Measurements from ENCODE around the gene MPST. TPM values are rescaled to one million over a fixed set of nuclear protein-coding genes. Genes with fewer than 3 reads are reported as not detected.

MPST gene
- total RNA-seq, 2 experiments from 2014 or later = 28.5 to 33.6 TPM

GRCh38 chr22:37007651-37008050 is 11.9 kb upstream of the MPST start:
- CTCF ChIA-PET = interaction anchor here (1.5 to 2.0 kb wide), 2 partner anchors 13 to 14 kb away, joined by 4 to 8 read pairs; no protein-coding TSS in a partner anchor
- Mint-ChIP-seq H3K4me3 (no peak overlapping the region), H3K27me3 (ENCODE audit: low read depth) (peaks cover 43% of the 10 kb centered on the region), H3K36me3 (ENCODE audit: low read depth) (peaks cover 5% of the 10 kb centered on the region), H3K4me1 (ENCODE audit: low read depth) (no peaks in the 10 kb centered on the region), H3K9me3 (ENCODE audit: insufficient read depth) (no peaks in the 10 kb centered on the region), H3K27ac (no peak overlapping the region)
- ATAC-seq (no peak), DNase-seq (no peak)
- POLR2A ChIA-PET = no interaction called here

- peaks cover 5% of the 10 kb centered on the region for H3K36me3 Mint-ChIP-seq (ENCODE audit: low read depth)
- POLR2A ChIA-PET = no interaction called here
- peaks cover 39% of the 10 kb centered on the region for H3K27me3 Mint-ChIP-seq (ENCODE audit: low read depth)
- no peak overlapping the region for H3K4me3 Mint-ChIP-seq
- DNase-seq (no peak), ATAC-seq (no peak)
- H3K4me1 Mint-ChIP-seq (ENCODE audit: low read depth) = no peaks in the 10 kb centered on the region
- H3K27ac Mint-ChIP-seq = no peak overlapping the region
- CTCF ChIA-PET = interaction anchor here (1.1 to 2.0 kb wide), 4 partner anchors 12 to 31 kb away, joined by 3 to 8 read pairs (median 4); no protein-coding TSS in a partner anchor
- H3K9me3 Mint-ChIP-seq (ENCODE audit: insufficient read depth) = no peaks in the 10 kb centered on the region
Observed at GRCh38 chr22:37008365-37008764, 11.2 kb upstream of the MPST start.

GRCh38 chr22:37009490-37009889 is 10.1 kb upstream of the MPST start:
- no peak overlapping the region for H3K4me3 Mint-ChIP-seq
- H3K4me1 Mint-ChIP-seq (ENCODE audit: low read depth) = no peaks in the 10 kb centered on the region
- ChIA-PET POLR2A (interaction anchor here (0.6 kb wide), 1 partner anchor 423 kb away, joined by 5 read pairs; no protein-coding TSS in a partner anchor), CTCF (interaction anchor here (1.1 to 2.0 kb wide), 2 partner anchors 12 to 32 kb away, joined by 4 to 8 read pairs; no protein-coding TSS in a partner anchor)
- H3K27ac Mint-ChIP-seq = no peak overlapping the region
- ATAC-seq = no peak
- H3K36me3 Mint-ChIP-seq (ENCODE audit: low read depth) = peaks cover 5% of the 10 kb centered on the region
- H3K9me3 Mint-ChIP-seq (ENCODE audit: insufficient read depth) = no peaks in the 10 kb centered on the region
- no peak for DNase-seq
- H3K27me3 Mint-ChIP-seq (ENCODE audit: low read depth) = peaks cover 39% of the 10 kb centered on the region

GRCh38 chr22:37010174-37010573 is 9.4 kb upstream of the MPST start:
- Mint-ChIP-seq H3K4me3 (no peak overlapping the region), H3K36me3 (ENCODE audit: low read depth) (peaks cover 5% of the 10 kb centered on the region), H3K27ac (no peak overlapping the region), H3K27me3 (ENCODE audit: low read depth) (peaks cover 37% of the 10 kb centered on the region), H3K9me3 (ENCODE audit: insufficient read depth) (no peaks in the 10 kb centered on the region), H3K4me1 (ENCODE audit: low read depth) (no peaks in the 10 kb centered on the region)
- DNase-seq (no peak), ATAC-seq (no peak)
- ChIA-PET CTCF (interaction anchor here (1.5 kb wide), 1 partner anchor 10 kb away, joined by 3 read pairs; the partner anchor contains the start of gene MPST), POLR2A (no interaction called here)

- no peak for DNase-seq
Observed at GRCh38 chr22:37010976-37011375, 8.6 kb upstream of the MPST start.

GRCh38 chr22:37011472-37011871 is 8.1 kb upstream of the MPST start:
- Mint-ChIP-seq H3K4me3 (no peak overlapping the region), H3K36me3 (ENCODE audit: low read depth) (no peaks in the 10 kb centered on the region), H3K9me3 (ENCODE audit: insufficient read depth) (no peaks in the 10 kb centered on the region), H3K4me1 (ENCODE audit: low read depth) (no peaks in the 10 kb centered on the region), H3K27ac (no peak overlapping the region), H3K27me3 (ENCODE audit: low read depth) (peaks cover 29% of the 10 kb centered on the region)
- ATAC-seq (no peak), DNase-seq (no peak)
- ChIA-PET CTCF (interaction anchor here (1.0 to 1.5 kb wide), 2 partner anchors 9 to 19 kb away, joined by 3 read pairs; partner anchors contain the start of gene MPST), POLR2A (no interaction called here)

More at GRCh38 chr22:37010976-37011375, 8.6 kb upstream of the MPST start:
- H3K27me3 Mint-ChIP-seq (ENCODE audit: low read depth) = peaks cover 32% of the 10 kb centered on the region
- ChIA-PET CTCF (interaction anchor here (1.0 to 1.5 kb wide), 2 partner anchors 9 to 19 kb away, joined by 3 read pairs; partner anchors contain the start of gene MPST), POLR2A (no interaction called here)
- no peaks in the 10 kb centered on the region for H3K9me3 Mint-ChIP-seq (ENCODE audit: insufficient read depth)
- H3K4me3 Mint-ChIP-seq = no peak overlapping the region
- no peak overlapping the region for H3K27ac Mint-ChIP-seq
- H3K36me3 Mint-ChIP-seq (ENCODE audit: low read depth) = no peaks in the 10 kb centered on the region
- no peak for ATAC-seq
- H3K4me1 Mint-ChIP-seq (ENCODE audit: low read depth) = no peaks in the 10 kb centered on the region

- Mint-ChIP-seq H3K36me3 (ENCODE audit: low read depth) (no peaks in the 10 kb centered on the region), H3K4me3 (no peak overlapping the region), H3K27me3 (ENCODE audit: low read depth) (peaks cover 21% of the 10 kb centered on the region), H3K4me1 (ENCODE audit: low read depth) (no peaks in the 10 kb centered on the region), H3K27ac (no peak overlapping the region), H3K9me3 (ENCODE audit: insufficient read depth) (no peaks in the 10 kb centered on the region)
- CTCF ChIA-PET = no interaction called here
- DNase-seq (no peak), ATAC-seq (no peak)
- POLR2A ChIA-PET = no interaction called here
Observed at GRCh38 chr22:37012262-37012904, 7.2 kb upstream of the MPST start.

GRCh38 chr22:37012956-37013355 is 6.6 kb upstream of the MPST start:
- CTCF ChIA-PET = no interaction called here
- no peaks in the 10 kb centered on the region for H3K36me3 Mint-ChIP-seq (ENCODE audit: low read depth)

GRCh38 chr22:37014415-37014806 is 5.1 kb upstream of the MPST start:
- ChIA-PET CTCF (interaction anchor here (1.3 kb wide), 1 partner anchor 29 kb away, joined by 3 read pairs; no protein-coding TSS in a partner anchor), POLR2A (no interaction called here)
- no peak for ATAC-seq
- no peak overlapping the region for H3K4me3 Mint-ChIP-seq
- H3K27ac Mint-ChIP-seq = no peak overlapping the region
- no peaks in the 10 kb centered on the region for H3K9me3 Mint-ChIP-seq (ENCODE audit: insufficient read depth)
- H3K27me3 Mint-ChIP-seq (ENCODE audit: low read depth) = peaks cover 5% of the 10 kb centered on the region
- H3K4me1 Mint-ChIP-seq (ENCODE audit: low read depth) = peaks cover 6% of the 10 kb centered on the region
- no peaks in the 10 kb centered on the region for H3K36me3 Mint-ChIP-seq (ENCODE audit: low read depth)
- no peak for DNase-seq

More at GRCh38 chr22:37012956-37013355, 6.6 kb upstream of the MPST start:
- Mint-ChIP-seq H3K27ac (no peak overlapping the region), H3K27me3 (ENCODE audit: low read depth) (peaks cover 15% of the 10 kb centered on the region), H3K9me3 (ENCODE audit: insufficient read depth) (no peaks in the 10 kb centered on the region), H3K4me3 (no peak overlapping the region), H3K4me1 (ENCODE audit: low read depth) (no peaks in the 10 kb centered on the region)
- DNase-seq (no peak), ATAC-seq (no peak)
- POLR2A ChIA-PET = no interaction called here

- H3K27me3 Mint-ChIP-seq (ENCODE audit: low read depth) = no peaks in the 10 kb centered on the region
- ChIA-PET POLR2A (no interaction called here), CTCF (interaction anchor here (1.3 kb wide), 1 partner anchor 28 kb away, joined by 3 read pairs; no protein-coding TSS in a partner anchor)
- ATAC-seq (no peak), DNase-seq (no peak)
- peaks cover 8% of the 10 kb centered on the region for H3K4me1 Mint-ChIP-seq (ENCODE audit: low read depth)
- no peak overlapping the region for H3K27ac Mint-ChIP-seq
- no peaks in the 10 kb centered on the region for H3K36me3 Mint-ChIP-seq (ENCODE audit: low read depth)
- H3K4me3 Mint-ChIP-seq = no peak overlapping the region
- H3K9me3 Mint-ChIP-seq (ENCODE audit: insufficient read depth) = no peaks in the 10 kb centered on the region
Observed at GRCh38 chr22:37014835-37015586, 4.5 kb upstream of the MPST start.

- DNase-seq (no peak), ATAC-seq (no peak)
- Mint-ChIP-seq H3K4me3 (no peak overlapping the region), H3K4me1 (ENCODE audit: low read depth) (peaks cover 13% of the 10 kb centered on the region), H3K27me3 (ENCODE audit: low read depth) (no peaks in the 10 kb centered on the region), H3K36me3 (ENCODE audit: low read depth) (no peaks in the 10 kb centered on the region), H3K27ac (no peak overlapping the region), H3K9me3 (ENCODE audit: insufficient read depth) (no peaks in the 10 kb centered on the region)
- CTCF ChIA-PET = interaction anchor here (1.3 kb wide), 1 partner anchor 28 kb away, joined by 3 read pairs; no protein-coding TSS in a partner anchor
- POLR2A ChIA-PET = no interaction called here
Observed at GRCh38 chr22:37015587-37015878, 4.0 kb upstream of the MPST start.
